ENCODE data around the gene NDUFS6.

DNA sequence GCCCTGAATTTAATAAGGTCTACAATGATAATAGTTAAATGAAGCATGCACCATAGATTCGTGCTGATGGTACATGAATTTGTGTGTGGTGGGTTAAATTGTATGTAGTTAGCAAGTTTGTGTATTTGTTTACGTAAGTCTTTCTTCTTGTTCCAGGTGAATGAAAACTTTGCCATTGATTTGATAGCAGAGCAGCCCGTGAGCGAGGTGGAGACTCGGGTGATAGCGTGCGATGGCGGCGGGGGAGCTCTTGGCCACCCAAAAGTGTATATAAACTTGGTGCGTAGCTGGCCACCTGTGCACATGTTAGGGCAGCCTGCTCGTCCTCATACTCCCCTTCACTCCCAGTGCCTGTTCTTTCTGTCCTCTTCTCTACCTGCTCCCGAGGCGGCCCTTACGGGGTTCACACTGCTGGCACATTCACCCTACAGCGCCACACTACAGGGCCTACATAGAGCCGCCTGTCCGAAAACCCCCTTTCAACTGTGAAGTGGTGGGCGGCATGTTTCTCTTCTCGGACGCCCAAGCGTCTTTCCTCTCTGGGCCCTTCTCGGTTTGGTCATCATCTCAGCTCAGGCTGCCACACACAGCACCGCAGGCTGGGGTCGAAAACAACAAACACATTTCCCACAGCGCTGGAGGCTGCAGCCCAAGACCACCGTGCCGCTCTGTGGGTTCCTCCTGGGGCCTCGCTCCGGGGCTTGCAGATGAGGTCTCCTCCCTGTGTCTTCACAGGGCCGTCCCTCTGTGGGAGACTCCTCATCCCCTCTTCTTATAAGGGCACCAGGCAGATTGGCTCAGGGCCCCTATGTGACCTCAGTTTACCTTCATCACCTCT is 13.2 kb downstream of the NDUFS6 start:
- TF ChIP-seq, protein P1, sequence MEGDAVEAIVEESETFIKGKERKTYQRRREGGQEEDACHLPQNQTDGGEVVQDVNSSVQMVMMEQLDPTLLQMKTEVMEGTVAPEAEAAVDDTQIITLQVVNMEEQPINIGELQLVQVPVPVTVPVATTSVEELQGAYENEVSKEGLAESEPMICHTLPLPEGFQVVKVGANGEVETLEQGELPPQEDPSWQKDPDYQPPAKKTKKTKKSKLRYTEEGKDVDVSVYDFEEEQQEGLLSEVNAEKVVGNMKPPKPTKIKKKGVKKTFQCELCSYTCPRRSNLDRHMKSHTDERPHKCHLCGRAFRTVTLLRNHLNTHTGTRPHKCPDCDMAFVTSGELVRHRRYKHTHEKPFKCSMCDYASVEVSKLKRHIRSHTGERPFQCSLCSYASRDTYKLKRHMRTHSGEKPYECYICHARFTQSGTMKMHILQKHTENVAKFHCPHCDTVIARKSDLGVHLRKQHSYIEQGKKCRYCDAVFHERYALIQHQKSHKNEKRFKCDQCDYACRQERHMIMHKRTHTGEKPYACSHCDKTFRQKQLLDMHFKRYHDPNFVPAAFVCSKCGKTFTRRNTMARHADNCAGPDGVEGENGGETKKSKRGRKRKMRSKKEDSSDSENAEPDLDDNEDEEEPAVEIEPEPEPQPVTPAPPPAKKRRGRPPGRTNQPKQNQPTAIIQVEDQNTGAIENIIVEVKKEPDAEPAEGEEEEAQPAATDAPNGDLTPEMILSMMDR (IDR thresholded peaks at IDR 0.05): no peak
- TF ChIP-seq POLR2A (IDR thresholded peaks at IDR 0.05): no peak

Data from heart left ventricle (tissue), 13 donors.